NCI-H1436 treated with DMSO at 0.1 percent for 48 hours (cell line): ENCODE results near the gene APBB3.
"Not testable (repeated sequence)": the region's sequence is repeated elsewhere in the genome, so short reads cannot be mapped to it uniquely, and the experiment has no call there.

Source experiments
- DNase-seq: peaks from one replicate; lab custom pipeline; 2025; lab: John Stamatoyannopoulos, UW

APBB3 gene

GRCh38 chr5:140564196-140565023 lies at the start of gene APBB3, which contains the start of gene SLC35A4:
Gene APBB3, minus strand, starts transcription at chr5:140564598. Its CDS starts 353 bp downstream, at chr5:140564245.
Gene SLC35A4, plus strand, starts transcription at chr5:140564828. Its CDS starts 2,342 bp downstream, at chr5:140567170.
- peak; percentile 80 for DNase-seq

- DNase-seq: no peak
These were observed 46.7 kb upstream of the APBB3 start for GRCh38 chr5:140611020-140611521.

- DNase-seq: no peak
These were observed 44.7 kb upstream of the APBB3 start for GRCh38 chr5:140609126-140609525.

- no peak for DNase-seq
These were observed 44.3 kb upstream of the APBB3 start for GRCh38 chr5:140608722-140609121.

GRCh38 chr5:140607031-140607430 lies 42.6 kb upstream of the APBB3 start:
- no peak for DNase-seq

GRCh38 chr5:140605879-140606278 lies 41.5 kb upstream of the APBB3 start:
- DNase-seq: no peak

GRCh38 chr5:140603734-140604133 lies 39.3 kb upstream of the APBB3 start:
- DNase-seq: no peak

- not testable (repeated sequence) for DNase-seq
These were observed 39.0 kb upstream of the APBB3 start for GRCh38 chr5:140603446-140603698.

GRCh38 chr5:140602147-140602546 lies 37.7 kb upstream of the APBB3 start:
- no peak for DNase-seq

GRCh38 chr5:140600096-140600495 lies 35.7 kb upstream of the APBB3 start:
- no peak for DNase-seq

GRCh38 chr5:140598836-140599235 lies 34.4 kb upstream of the APBB3 start:
- no peak for DNase-seq

GRCh38 chr5:140596321-140596741 lies 31.9 kb upstream of the APBB3 start:
- DNase-seq: no peak

- no peak for DNase-seq
These were observed 31.3 kb upstream of the APBB3 start for GRCh38 chr5:140595538-140596300.

- DNase-seq: no peak
These were observed 29.8 kb upstream of the APBB3 start for GRCh38 chr5:140594169-140594568.

GRCh38 chr5:140593070-140593469 lies 28.7 kb upstream of the APBB3 start:
- DNase-seq: not testable (repeated sequence)

- no peak for DNase-seq
These were observed 27.5 kb upstream of the APBB3 start for GRCh38 chr5:140591747-140592372.

- DNase-seq: no peak
These were observed 26.5 kb upstream of the APBB3 start for GRCh38 chr5:140590861-140591260.

- no peak for DNase-seq
These were observed 24.1 kb upstream of the APBB3 start for GRCh38 chr5:140588311-140589070.

- DNase-seq: no peak
These were observed 23.1 kb upstream of the APBB3 start for GRCh38 chr5:140587495-140587894.

GRCh38 chr5:140579188-140579747 lies 14.9 kb upstream of the APBB3 start:
- DNase-seq: not testable (repeated sequence)

GRCh38 chr5:140576776-140577201 lies 12.4 kb upstream of the APBB3 start:
- no peak for DNase-seq
